CD4-positive, alpha-beta T cell (primary cell): ENCODE data around the gene CCDC177. TPM values are rescaled to one million over a fixed set of nuclear protein-coding genes. Genes with fewer than 3 reads are reported as not detected.

Source experiments
- ATAC-seq: fragments of 200-7000 bp; cut with Tn5 transposase; one replicate; pipeline ENCODE4 v1.10.0; 2022; ENCODE audit warnings: mild to moderate bottlenecking; ENCODE audit not compliant: poor library complexity
- CTCF ChIA-PET: fragments of 350-600 bp; sonication (Branson Sonifier 250); formaldehyde crosslinking; loops from one replicate; lab custom pipeline; 2021; ENCODE audit warnings: antibody characterized with exemption, inconsistent platforms; lab: Charles Lee
- POLR2A ChIA-PET: fragments of 350-600 bp; sonication (Branson Sonifier 250); formaldehyde crosslinking; loops from one replicate; lab custom pipeline; 2021; ENCODE audit warnings: antibody characterized with exemption, inconsistent platforms; lab: Charles Lee
- DNase-seq, 14 experiments: peaks; one replicate each; pipeline ENCODE4 v3.0.0-alpha.2; 2013 to 2020; ENCODE audit warnings: mixed read lengths in 2 of 14
- H3K27ac ChIP-seq, 2 donors: one replicate each; pipeline versions ENCODE4 v1.5.1 to v1.7.0; 2013; ENCODE audit warnings: low read length in 2 of 2, low read depth in 1 of 2, mild to moderate bottlenecking in 1 of 2
- H3K27me3 ChIP-seq, 2 experiments: 1 replicate in 1 of 2; 2 replicates in 1 of 2; pipeline versions ENCODE4 v1.6.1 to v1.7.0; 2013; ENCODE audit warnings: low read length in 2 of 2, control low read depth in 1 of 2, mild to moderate bottlenecking in 1 of 2, moderate library complexity in 1 of 2; ENCODE audit not compliant: insufficient read depth in 2 of 2, control insufficient read depth in 1 of 2
- H3K36me3 ChIP-seq: one replicate; pipeline ENCODE4 v1.6.1; 2013; ENCODE audit warnings: low read length, control low read depth; ENCODE audit not compliant: insufficient read depth
- H3K4me1 ChIP-seq: one replicate; pipeline ENCODE4 v1.6.1; 2013; ENCODE audit warnings: low read length, control low read depth; ENCODE audit not compliant: insufficient read depth
- H3K4me3 ChIP-seq: one replicate; pipeline ENCODE4 v1.5.1; 2013; ENCODE audit warnings: mild to moderate bottlenecking, low read length, moderate library complexity
- H3K9me3 ChIP-seq, 2 experiments: 1 replicate in 1 of 2; 2 replicates in 1 of 2; pipeline versions ENCODE4 v1.6.1 to v1.7.0; 2013; ENCODE audit warnings: low read length in 2 of 2, mild to moderate bottlenecking in 2 of 2, control low read depth in 1 of 2, moderate library complexity in 1 of 2; ENCODE audit not compliant: control insufficient read depth in 1 of 2, insufficient read depth in 1 of 2
- H3K27ac Mint-ChIP-seq: one replicate; pipeline ENCODE4 v1.8.0; 2020; ENCODE audit warnings: mixed read lengths
- H3K27me3 Mint-ChIP-seq: one replicate; pipeline ENCODE4 v1.8.0; 2021; ENCODE audit warnings: mixed read lengths
- H3K36me3 Mint-ChIP-seq: one replicate; pipeline ENCODE4 v1.8.0; 2021; ENCODE audit warnings: low read depth, mixed read lengths
- H3K4me1 Mint-ChIP-seq: one replicate; pipeline ENCODE4 v1.8.0; 2021; ENCODE audit warnings: low read depth, mixed read lengths
- H3K4me3 Mint-ChIP-seq: one replicate; pipeline ENCODE4 v1.8.0; 2020; ENCODE audit warnings: mild to moderate bottlenecking, mixed read lengths
- H3K9me3 Mint-ChIP-seq: one replicate; pipeline ENCODE4 v1.8.0; 2020; ENCODE audit warnings: mixed read lengths
- CTCF ChIP-seq: fragments of 200-600 bp; IDR thresholded peaks from one replicate; pipeline ENCODE4 v1.8.0; 2022; ENCODE audit warnings: antibody characterized with exemption, mild to moderate bottlenecking
- intact Hi-C, 2 experiments: fragments of 100-400 bp; cut with DNase I in 1 of 2; cut with micrococcal nuclease in 1 of 2; formaldehyde crosslinking; loops; one replicate each; pipeline versions ENCODE4 v1.15.1 to v1.9.0; 2023 to 2025; cut with DNase I, micrococcal nuclease
- total RNA-seq, 174 experiments: library from RNA in 2 of 174; stranded (reverse) in 2 of 174; gene quantifications; one replicate each; pipeline ENCODE4 v1.2.3 and lab custom pipeline; 2021 to 2026

Gene CCDC177
- total RNA-seq, 2 experiments from 2014 or later = not detected

DNA sequence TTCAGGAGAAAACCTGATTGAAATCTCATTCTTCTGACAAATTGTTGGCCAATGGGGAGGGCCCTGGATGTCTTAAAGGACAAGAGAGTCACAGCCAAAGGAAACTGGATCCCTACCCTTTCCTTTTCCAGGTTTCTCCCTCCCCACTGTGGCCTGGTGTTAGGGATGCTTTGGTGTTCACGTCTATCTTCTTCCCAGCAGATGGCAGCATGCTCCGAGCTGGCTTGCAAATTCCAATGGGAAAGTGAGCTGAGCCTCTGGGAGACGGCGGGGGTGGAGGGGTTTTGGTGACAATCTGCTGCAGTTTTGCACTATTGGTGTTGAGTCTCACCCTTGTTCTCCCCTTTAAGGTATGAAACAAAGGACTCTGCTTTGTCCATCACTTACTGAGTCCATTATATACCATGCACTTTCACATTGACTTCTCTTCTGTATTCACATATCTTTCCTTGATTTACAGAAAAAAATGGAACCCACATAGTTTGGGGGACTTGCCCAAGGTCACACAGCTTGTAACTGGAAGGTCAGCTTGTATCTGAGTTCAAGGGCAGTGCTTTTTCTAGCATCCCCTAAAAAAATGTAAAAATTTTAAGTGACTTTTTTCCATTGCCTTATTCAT is 39.3 kb downstream of the CCDC177 start:
- intact Hi-C loops = no loop called here
- no peak overlapping the region for H3K27ac Mint-ChIP-seq
- H3K9me3 Mint-ChIP-seq = no peaks in the 10 kb centered on the region
- CTCF ChIA-PET = no interaction called here
- no peak overlapping the region for H3K27ac ChIP-seq
- POLR2A ChIA-PET = no interaction called here
- TF ChIP-seq CTCF = no peak
- no peak for ATAC-seq
- no peaks in the 10 kb centered on the region for H3K36me3 ChIP-seq
- H3K4me1 Mint-ChIP-seq = no peaks in the 10 kb centered on the region
- no peaks in the 10 kb centered on the region for H3K4me1 ChIP-seq
- H3K36me3 Mint-ChIP-seq = no peaks in the 10 kb centered on the region
- H3K9me3 ChIP-seq = no peaks in the 10 kb centered on the region
- H3K27me3 ChIP-seq = peaks cover 6 to 7% of the 10 kb centered on the region in 2 experiments
- no peak overlapping the region for H3K4me3 Mint-ChIP-seq
- H3K27me3 Mint-ChIP-seq = peaks cover 56% of the 10 kb centered on the region
- DNase-seq = no peak
- no peak overlapping the region for H3K4me3 ChIP-seq

GRCh38 chr14:69532561-69533340 is 41.9 kb downstream of the CCDC177 start:
- ChIA-PET CTCF (no interaction called here), POLR2A (no interaction called here)
- Mint-ChIP-seq H3K27me3 (peaks cover 43% of the 10 kb centered on the region), H3K36me3 (no peaks in the 10 kb centered on the region), H3K4me3 (no peak overlapping the region), H3K27ac (no peak overlapping the region), H3K4me1 (no peaks in the 10 kb centered on the region), H3K9me3 (no peaks in the 10 kb centered on the region)
- H3K27ac ChIP-seq = no peak overlapping the region
- no peaks in the 10 kb centered on the region for H3K4me1 ChIP-seq
- peaks cover 6 to 7% of the 10 kb centered on the region in 2 experiments for H3K27me3 ChIP-seq
- H3K36me3 ChIP-seq = no peaks in the 10 kb centered on the region
- DNase-seq (no peak), ATAC-seq (no peak)
- intact Hi-C loops = no loop called here
- no peak for TF ChIP-seq CTCF
- no peak overlapping the region for H3K4me3 ChIP-seq
- no peaks in the 10 kb centered on the region for H3K9me3 ChIP-seq

DNA sequence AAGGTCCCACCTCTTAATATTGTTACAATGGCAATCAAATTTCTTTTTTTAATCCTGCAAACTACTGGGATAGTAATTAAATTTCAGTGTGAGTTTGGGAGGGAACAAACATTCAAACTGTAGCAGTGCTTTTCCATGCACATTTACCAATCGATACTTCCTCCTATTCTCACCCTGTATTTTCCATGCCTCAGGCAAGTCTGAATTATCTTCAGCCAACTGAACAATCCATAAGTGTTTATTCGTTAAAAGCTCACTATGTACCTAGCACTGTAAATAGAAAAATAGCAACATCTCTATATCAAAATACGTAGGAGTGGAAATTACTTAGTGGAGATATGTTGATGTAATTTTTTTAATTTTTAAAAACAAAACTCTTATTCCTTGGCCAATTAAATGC is 43.5 kb downstream of the CCDC177 start:
- H3K36me3 ChIP-seq = no peaks in the 10 kb centered on the region
- H3K27me3 Mint-ChIP-seq = peaks cover 31% of the 10 kb centered on the region
- no peak overlapping the region for H3K27ac Mint-ChIP-seq
- no peaks in the 10 kb centered on the region for H3K36me3 Mint-ChIP-seq
- POLR2A ChIA-PET = no interaction called here
- no peaks in the 10 kb centered on the region for H3K9me3 ChIP-seq
- DNase-seq = no peak
- no peak overlapping the region for H3K4me3 ChIP-seq
- H3K27me3 ChIP-seq = peaks cover 0 to 7% of the 10 kb centered on the region in 2 experiments
- no peak for TF ChIP-seq CTCF
- H3K9me3 Mint-ChIP-seq = no peaks in the 10 kb centered on the region
- H3K4me1 ChIP-seq = no peaks in the 10 kb centered on the region
- ATAC-seq = no peak
- H3K27ac ChIP-seq = no peak overlapping the region
- CTCF ChIA-PET = no interaction called here
- no peak overlapping the region for H3K4me3 Mint-ChIP-seq
- intact Hi-C loops = no loop called here
- no peaks in the 10 kb centered on the region for H3K4me1 Mint-ChIP-seq
